Bronchial epithelial cell (primary cell): Measurements from ENCODE around the gene DSCAML1. TPM values are rescaled to one million over a fixed set of nuclear protein-coding genes. Genes with fewer than 3 reads are reported as not detected.

Source experiments
- DNase-seq: peaks from one replicate; pipeline ENCODE4 v3.0.0-alpha.2; 2010; ENCODE audit warnings: low read depth
- FAIRE-seq: peaks from 2 replicates; lab custom pipeline; 2011; peaks lifted over from hg19 to GRCh38; lab: Jason Lieb, UNC
- H3K27me3 ChIP-seq: 2 replicates; pipeline ENCODE4 v1.5.1; 2011; ENCODE audit warnings: low read length; ENCODE audit not compliant: control insufficient read depth, insufficient read depth
- H3K36me3 ChIP-seq: 2 replicates; pipeline ENCODE4 v1.5.1; 2011; ENCODE audit warnings: low read length; ENCODE audit not compliant: control insufficient read depth, insufficient read depth
- H3K4me3 ChIP-seq: 2 replicates; pipeline ENCODE4 v1.5.1; 2011; ENCODE audit warnings: mild to moderate bottlenecking, low read depth, low read length, control low read depth
- CTCF ChIP-seq: IDR thresholded peaks from 2 replicates; pipeline ENCODE4 v1.5.1; 2011; ENCODE audit warnings: mild to moderate bottlenecking, moderate library complexity, low read length, control low read depth, inconsistent platforms; ENCODE audit not compliant: insufficient read depth, severe bottlenecking
- total RNA-seq: library from RNA; depleted of rRNA; stranded (reverse); fragments of >200 nt; gene quantifications from 2 replicates; pipeline ENCODE4 v1.2.1, GENCODE V29; 2014

Gene DSCAML1
- total RNA-seq, 1 donor from 2014 or later: under 0.01 TPM

GRCh38 chr11:117780456-117780855, 16.6 kb downstream of the DSCAML1 start:
- DNase-seq: no peak
- no peak for TF ChIP-seq CTCF
- peaks cover 6% of the 10 kb centered on the region for H3K27me3 ChIP-seq
- H3K4me3 ChIP-seq: no peak overlapping the region
- no peaks in the 10 kb centered on the region for H3K36me3 ChIP-seq
- FAIRE-seq: no peak

DNA sequence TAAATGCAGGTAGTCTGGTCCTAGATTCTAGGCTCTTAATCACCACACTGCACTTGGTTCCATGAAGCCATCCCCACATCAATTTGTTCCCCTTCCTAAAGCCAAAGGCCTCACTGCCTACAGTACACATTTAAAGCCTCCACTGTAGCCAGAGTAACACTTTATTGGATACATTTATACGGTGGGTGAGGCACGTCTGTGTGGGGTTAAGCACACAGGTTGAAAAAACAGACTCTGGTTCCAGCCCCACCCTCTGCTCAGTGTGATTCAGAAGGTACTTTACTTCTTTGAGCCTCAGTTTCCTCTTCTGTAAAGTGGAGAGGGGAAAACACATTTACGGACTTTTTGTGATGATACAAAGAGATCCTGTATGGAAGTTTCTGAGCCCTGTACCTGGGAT, 22.5 kb downstream of the DSCAML1 start:
- FAIRE-seq (no peak), DNase-seq (no peak)
- H3K4me3 ChIP-seq: no peak overlapping the region
- no peaks in the 10 kb centered on the region for H3K36me3 ChIP-seq
- peaks cover 3% of the 10 kb centered on the region for H3K27me3 ChIP-seq
- no peak for TF ChIP-seq CTCF

- no peaks in the 10 kb centered on the region for H3K36me3 ChIP-seq
- no peak for FAIRE-seq
- TF ChIP-seq CTCF: no peak
- H3K27me3 ChIP-seq: peaks cover 2% of the 10 kb centered on the region
- H3K4me3 ChIP-seq: no peak overlapping the region
- no peak for DNase-seq
Measured at GRCh38 chr11:117772360-117772759, 24.7 kb downstream of the DSCAML1 start.

DNA sequence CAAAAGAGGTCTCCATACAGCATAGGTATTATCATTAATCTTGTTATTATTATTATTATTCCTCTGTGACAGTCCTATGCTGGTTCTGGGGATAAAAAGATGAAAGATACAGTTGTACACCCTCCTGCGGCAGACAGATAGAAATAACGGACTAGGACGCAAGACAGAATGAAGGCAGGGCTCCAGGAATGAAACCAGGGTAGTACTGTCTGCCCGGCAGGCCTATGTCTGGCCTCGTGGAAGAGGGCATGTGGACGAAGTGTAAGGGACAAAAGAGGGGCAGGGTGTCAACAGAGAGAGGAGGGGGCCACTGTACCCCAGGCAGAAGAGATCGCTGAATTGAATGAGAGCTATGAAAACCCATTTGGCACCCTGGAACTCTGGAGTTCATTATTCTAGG, 25.2 kb downstream of the DSCAML1 start:
- Histone ChIP-seq H3K36me3 (no peaks in the 10 kb centered on the region), H3K27me3 (peaks cover 2% of the 10 kb centered on the region), H3K4me3 (no peak overlapping the region)
- FAIRE-seq (no peak), DNase-seq (no peak)
- TF ChIP-seq CTCF: no peak

DNA sequence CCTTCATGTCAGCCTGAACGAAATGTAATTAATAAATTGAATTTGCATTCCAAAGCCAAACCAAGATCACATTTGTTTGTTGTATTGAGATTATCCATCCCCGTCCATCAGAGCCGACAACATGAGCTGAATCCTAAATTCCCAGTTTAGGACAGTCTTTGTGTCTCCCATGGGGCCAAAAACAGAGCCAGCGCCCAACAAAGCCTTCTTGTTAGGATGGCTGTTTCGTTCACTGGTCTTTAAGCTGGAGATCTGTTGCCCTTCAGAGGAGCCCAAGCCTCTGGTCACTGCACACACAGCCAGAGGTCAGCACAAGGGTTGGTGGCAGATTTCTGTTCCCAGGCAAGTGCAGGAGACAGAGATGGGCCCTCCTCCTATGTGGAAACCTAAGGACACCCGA, 25.8 kb downstream of the DSCAML1 start:
- no peak for DNase-seq
- peaks cover 2% of the 10 kb centered on the region for H3K27me3 ChIP-seq
- no peaks in the 10 kb centered on the region for H3K36me3 ChIP-seq
- TF ChIP-seq CTCF: no peak
- no peak overlapping the region for H3K4me3 ChIP-seq
- FAIRE-seq: no peak

GRCh38 chr11:117770061-117770460, 27.0 kb downstream of the DSCAML1 start:
- no peak overlapping the region for H3K4me3 ChIP-seq
- no peak for TF ChIP-seq CTCF
- H3K27me3 ChIP-seq: peaks cover 2% of the 10 kb centered on the region
- no peak for DNase-seq
- no peaks in the 10 kb centered on the region for H3K36me3 ChIP-seq
- FAIRE-seq: no peak
